Measurements from ENCODE around the gene ATP6V0A4.

Gene ATP6V0A4

GRCh38 chr7:138797715-138798320 is at the start of gene ATP6V0A4, which contains the start of gene TMEM213:
ATP6V0A4 (minus strand) TSS chr7:138798196; CDS start chr7:138771247, 26,949 bp downstream.
TMEM213 (plus strand) TSS chr7:138797994; CDS start chr7:138798105, 111 bp downstream.
- Histone ChIP-seq H3K27ac (ENCODE audit: low read length) (no peak within 1 kb of the TSS), H3K36me3 (ENCODE audit: control insufficient read depth in 2 of 2, insufficient read depth in 2 of 2, low read length in 2 of 2) (no peaks in the 10 kb centered on the region), H3K4me3 (ENCODE audit: low read length in 2 of 2) (no peak within 1 kb of the TSS), H3K9ac (ENCODE audit: low read length in 2 of 2) (no peak within 1 kb of the TSS), H3K4me1 (ENCODE audit: control insufficient read depth, insufficient read depth, low read length) (no peaks in the 10 kb centered on the region), H3K27me3 (ENCODE audit: control insufficient read depth in 1 of 2, insufficient read depth in 2 of 2, low read length in 2 of 2) (peaks cover 0 to 3% of the 10 kb centered on the region in 2 donors), H3K9me3 (ENCODE audit: control insufficient read depth in 2 of 2, low read length in 2 of 2) (no peaks in the 10 kb centered on the region)

DNA sequence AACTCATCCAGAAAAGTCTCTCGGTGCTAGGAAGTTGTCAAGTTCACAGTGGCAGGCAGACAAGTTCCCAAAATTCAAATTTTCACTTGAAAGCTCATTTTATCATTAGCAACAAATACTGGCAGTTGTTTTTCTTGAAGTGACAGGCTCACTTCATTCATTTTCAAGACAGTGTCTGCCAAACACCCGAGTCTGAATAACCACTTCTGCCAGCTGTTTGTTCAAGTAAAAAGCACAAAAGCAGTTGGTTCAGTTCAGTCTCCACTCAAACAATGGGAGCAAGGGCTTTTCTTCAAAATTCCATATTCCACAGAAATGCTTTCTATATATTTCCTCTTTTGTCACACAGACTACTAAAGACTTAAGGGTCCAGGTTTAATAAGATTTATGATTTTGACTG is 47.7 kb upstream of the ATP6V0A4 start:
- H3K9ac ChIP-seq (ENCODE audit: low read length in 2 of 2) = no peak overlapping the region
- H3K9me3 ChIP-seq (ENCODE audit: control insufficient read depth in 2 of 2, low read length in 2 of 2) = no peaks in the 10 kb centered on the region
- no peaks in the 10 kb centered on the region for H3K27me3 ChIP-seq (ENCODE audit: control insufficient read depth in 1 of 2, insufficient read depth in 2 of 2, low read length in 2 of 2)
- H3K36me3 ChIP-seq (ENCODE audit: control insufficient read depth in 2 of 2, insufficient read depth in 2 of 2, low read length in 2 of 2) = peaks cover 0 to 3% of the 10 kb centered on the region in 2 donors
- no peak overlapping the region for H3K4me3 ChIP-seq (ENCODE audit: low read length in 2 of 2)
- H3K4me1 ChIP-seq (ENCODE audit: control insufficient read depth, insufficient read depth, low read length) = no peaks in the 10 kb centered on the region
- no peak overlapping the region for H3K27ac ChIP-seq (ENCODE audit: low read length)

DNA sequence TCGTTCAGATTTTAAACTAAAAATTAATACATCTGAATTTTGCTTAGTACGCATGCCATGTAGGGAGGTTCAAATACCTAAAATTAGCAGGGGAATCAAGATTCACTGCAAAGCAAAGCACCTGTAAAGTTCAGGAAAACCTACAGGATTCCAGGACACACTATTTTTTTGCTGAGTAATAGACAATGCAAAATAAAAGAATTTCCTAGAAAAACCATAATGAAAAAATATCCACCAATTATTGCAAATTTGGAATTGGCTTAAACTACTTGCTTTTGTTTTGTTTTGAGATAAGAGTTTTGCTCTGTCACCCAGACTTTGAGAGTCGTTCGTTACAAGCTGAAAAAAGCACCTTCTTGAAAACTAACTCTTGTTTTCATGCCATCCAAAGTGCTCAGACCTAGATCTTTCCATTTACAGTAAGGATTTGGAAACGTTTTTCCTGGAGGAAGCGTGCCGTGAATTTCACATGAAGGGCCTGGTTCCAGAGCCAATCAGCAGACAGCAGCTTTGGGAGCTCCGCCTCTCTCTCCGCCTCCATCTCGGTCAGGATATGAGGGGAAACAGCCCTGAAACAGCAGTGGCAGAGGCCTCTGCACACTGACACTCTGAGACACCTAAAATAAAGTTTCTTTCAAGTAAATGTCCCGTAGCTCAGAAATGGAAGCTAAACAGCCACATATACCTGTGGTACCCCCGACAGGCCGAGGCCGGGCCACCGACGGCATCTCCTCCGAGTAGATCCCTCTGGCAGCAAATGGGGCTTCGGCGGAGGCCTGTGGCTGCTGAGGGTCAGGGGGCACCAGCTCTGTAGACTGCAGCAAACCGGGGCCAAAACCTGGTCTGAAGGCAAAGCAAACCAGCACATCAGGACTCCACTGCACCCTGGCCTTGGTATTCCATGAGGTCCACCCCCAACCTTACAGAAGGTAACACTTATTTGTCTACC is 45.9 kb upstream of the ATP6V0A4 start:
- no peaks in the 10 kb centered on the region for H3K27me3 ChIP-seq (ENCODE audit: control insufficient read depth in 1 of 2, insufficient read depth in 2 of 2, low read length in 2 of 2)
- no peaks in the 10 kb centered on the region for H3K36me3 ChIP-seq (ENCODE audit: control insufficient read depth in 2 of 2, insufficient read depth in 2 of 2, low read length in 2 of 2)
- no peak overlapping the region for H3K27ac ChIP-seq (ENCODE audit: low read length)
- no peak overlapping the region for H3K9ac ChIP-seq (ENCODE audit: low read length in 2 of 2)
- no peaks in the 10 kb centered on the region for H3K9me3 ChIP-seq (ENCODE audit: control insufficient read depth in 2 of 2, low read length in 2 of 2)
- no peak overlapping the region for H3K4me3 ChIP-seq (ENCODE audit: low read length in 2 of 2)
- H3K4me1 ChIP-seq (ENCODE audit: control insufficient read depth, insufficient read depth, low read length) = no peaks in the 10 kb centered on the region

GRCh38 chr7:138842111-138842510 is 44.1 kb upstream of the ATP6V0A4 start:
- Histone ChIP-seq H3K4me1 (ENCODE audit: control insufficient read depth, insufficient read depth, low read length) (no peaks in the 10 kb centered on the region), H3K9me3 (ENCODE audit: control insufficient read depth in 2 of 2, low read length in 2 of 2) (no peaks in the 10 kb centered on the region), H3K27me3 (ENCODE audit: control insufficient read depth in 1 of 2, insufficient read depth in 2 of 2, low read length in 2 of 2) (no peaks in the 10 kb centered on the region), H3K4me3 (ENCODE audit: low read length in 2 of 2) (no peak overlapping the region), H3K9ac (ENCODE audit: low read length in 2 of 2) (no peak overlapping the region), H3K36me3 (ENCODE audit: control insufficient read depth in 2 of 2, insufficient read depth in 2 of 2, low read length in 2 of 2) (peaks cover 0 to 2% of the 10 kb centered on the region in 2 donors), H3K27ac (ENCODE audit: low read length) (no peak overlapping the region)

DNA sequence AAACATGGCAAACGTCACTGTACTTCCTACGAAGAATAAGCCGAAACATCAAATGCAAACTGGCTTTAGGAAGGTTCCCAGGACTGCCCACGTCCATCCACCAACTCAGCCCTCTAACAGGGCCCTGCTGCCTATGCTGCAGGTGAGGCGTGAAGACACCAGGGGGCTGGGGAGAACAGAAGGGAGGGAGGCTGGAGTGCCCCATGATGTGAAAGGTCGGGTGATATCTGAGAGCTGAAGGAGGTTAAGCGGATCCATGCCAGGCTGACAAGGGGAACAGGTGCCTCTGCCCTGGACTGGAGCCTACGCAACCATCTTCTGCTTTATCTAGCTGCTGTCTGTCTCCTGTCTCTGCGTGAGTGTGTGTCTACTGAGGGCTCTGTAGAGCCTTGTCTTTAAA is 40.2 kb upstream of the ATP6V0A4 start:
- Histone ChIP-seq H3K4me3 (ENCODE audit: low read length in 2 of 2) (no peak overlapping the region), H3K9me3 (ENCODE audit: control insufficient read depth in 2 of 2, low read length in 2 of 2) (no peaks in the 10 kb centered on the region), H3K27ac (ENCODE audit: low read length) (no peak overlapping the region), H3K9ac (ENCODE audit: low read length in 2 of 2) (no peak overlapping the region), H3K4me1 (ENCODE audit: control insufficient read depth, insufficient read depth, low read length) (no peaks in the 10 kb centered on the region), H3K36me3 (ENCODE audit: control insufficient read depth in 2 of 2, insufficient read depth in 2 of 2, low read length in 2 of 2) (peaks cover 0 to 5% of the 10 kb centered on the region in 2 donors), H3K27me3 (ENCODE audit: control insufficient read depth in 1 of 2, insufficient read depth in 2 of 2, low read length in 2 of 2) (no peaks in the 10 kb centered on the region)

DNA sequence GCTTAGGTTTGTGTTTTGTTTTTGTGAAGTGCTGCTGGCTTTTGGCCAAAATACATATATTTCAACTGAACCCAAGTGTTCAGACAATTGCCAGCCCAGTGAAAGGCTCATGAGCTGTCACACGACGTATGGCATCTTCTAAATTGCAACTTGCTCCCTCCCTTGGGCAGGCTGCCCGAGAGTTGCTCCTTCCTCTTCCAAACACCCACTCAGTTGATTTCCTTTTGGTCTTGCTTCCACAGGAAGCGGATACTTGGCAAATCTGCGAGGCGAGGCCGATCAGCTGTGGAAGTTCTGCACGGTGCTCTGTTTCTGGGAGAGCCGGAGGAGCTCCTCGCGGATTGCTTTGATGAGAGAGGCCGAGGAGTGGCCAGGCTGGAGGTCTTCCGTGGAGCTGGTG is 39.6 kb upstream of the ATP6V0A4 start:
- H3K27me3 ChIP-seq (ENCODE audit: control insufficient read depth in 1 of 2, insufficient read depth in 2 of 2, low read length in 2 of 2) = no peaks in the 10 kb centered on the region
- H3K36me3 ChIP-seq (ENCODE audit: control insufficient read depth in 2 of 2, insufficient read depth in 2 of 2, low read length in 2 of 2) = peaks cover 0 to 5% of the 10 kb centered on the region in 2 donors
- H3K27ac ChIP-seq (ENCODE audit: low read length) = no peak overlapping the region
- H3K9ac ChIP-seq (ENCODE audit: low read length in 2 of 2) = no peak overlapping the region
- H3K4me3 ChIP-seq (ENCODE audit: low read length in 2 of 2) = no peak overlapping the region
- H3K4me1 ChIP-seq (ENCODE audit: control insufficient read depth, insufficient read depth, low read length) = no peaks in the 10 kb centered on the region
- H3K9me3 ChIP-seq (ENCODE audit: control insufficient read depth in 2 of 2, low read length in 2 of 2) = no peaks in the 10 kb centered on the region

DNA sequence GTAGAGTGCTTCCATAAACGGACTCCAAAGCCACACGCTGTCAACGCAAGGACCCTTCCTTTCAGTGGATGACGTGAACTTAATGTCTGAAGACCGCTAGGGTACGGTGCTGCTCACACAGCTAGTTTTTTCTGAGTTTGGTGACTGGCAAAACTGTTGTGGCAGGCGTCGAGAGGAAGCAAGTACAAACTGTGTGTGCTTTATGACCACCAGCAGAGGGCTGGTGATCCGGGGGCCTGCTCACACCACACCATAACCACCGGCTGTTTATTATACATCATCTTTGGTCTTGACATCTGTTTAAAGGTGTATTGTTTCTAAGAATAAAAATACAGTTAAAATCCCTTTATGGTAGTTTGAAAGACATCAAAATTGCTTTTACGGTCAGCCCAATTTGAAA is 37.1 kb upstream of the ATP6V0A4 start:
- Histone ChIP-seq H3K9ac (ENCODE audit: low read length in 2 of 2) (no peak overlapping the region), H3K9me3 (ENCODE audit: control insufficient read depth in 2 of 2, low read length in 2 of 2) (no peaks in the 10 kb centered on the region), H3K27me3 (ENCODE audit: control insufficient read depth in 1 of 2, insufficient read depth in 2 of 2, low read length in 2 of 2) (no peaks in the 10 kb centered on the region), H3K4me1 (ENCODE audit: control insufficient read depth, insufficient read depth, low read length) (no peaks in the 10 kb centered on the region), H3K4me3 (ENCODE audit: low read length in 2 of 2) (no peak overlapping the region), H3K27ac (ENCODE audit: low read length) (no peak overlapping the region), H3K36me3 (ENCODE audit: control insufficient read depth in 2 of 2, insufficient read depth in 2 of 2, low read length in 2 of 2) (peaks cover 0 to 5% of the 10 kb centered on the region in 2 donors)

- Histone ChIP-seq H3K9ac (ENCODE audit: low read length in 2 of 2) (no peak overlapping the region), H3K27me3 (ENCODE audit: control insufficient read depth in 1 of 2, insufficient read depth in 2 of 2, low read length in 2 of 2) (no peaks in the 10 kb centered on the region), H3K4me3 (ENCODE audit: low read length in 2 of 2) (no peak overlapping the region), H3K4me1 (ENCODE audit: control insufficient read depth, insufficient read depth, low read length) (no peaks in the 10 kb centered on the region), H3K9me3 (ENCODE audit: control insufficient read depth in 2 of 2, low read length in 2 of 2) (no peaks in the 10 kb centered on the region), H3K27ac (ENCODE audit: low read length) (no peak overlapping the region), H3K36me3 (ENCODE audit: control insufficient read depth in 2 of 2, insufficient read depth in 2 of 2, low read length in 2 of 2) (peaks cover 0 to 5% of the 10 kb centered on the region in 2 donors)
These were observed 36.6 kb upstream of the ATP6V0A4 start for GRCh38 chr7:138834583-138834982.

- Histone ChIP-seq H3K9ac (ENCODE audit: low read length in 2 of 2) (no peak overlapping the region), H3K4me3 (ENCODE audit: low read length in 2 of 2) (no peak overlapping the region), H3K4me1 (ENCODE audit: control insufficient read depth, insufficient read depth, low read length) (no peaks in the 10 kb centered on the region), H3K27me3 (ENCODE audit: control insufficient read depth in 1 of 2, insufficient read depth in 2 of 2, low read length in 2 of 2) (no peaks in the 10 kb centered on the region), H3K36me3 (ENCODE audit: control insufficient read depth in 2 of 2, insufficient read depth in 2 of 2, low read length in 2 of 2) (peaks cover 0 to 5% of the 10 kb centered on the region in 2 donors), H3K9me3 (ENCODE audit: control insufficient read depth in 2 of 2, low read length in 2 of 2) (no peaks in the 10 kb centered on the region), H3K27ac (ENCODE audit: low read length) (no peak overlapping the region)
These were observed 35.6 kb upstream of the ATP6V0A4 start for GRCh38 chr7:138833596-138833995.

DNA sequence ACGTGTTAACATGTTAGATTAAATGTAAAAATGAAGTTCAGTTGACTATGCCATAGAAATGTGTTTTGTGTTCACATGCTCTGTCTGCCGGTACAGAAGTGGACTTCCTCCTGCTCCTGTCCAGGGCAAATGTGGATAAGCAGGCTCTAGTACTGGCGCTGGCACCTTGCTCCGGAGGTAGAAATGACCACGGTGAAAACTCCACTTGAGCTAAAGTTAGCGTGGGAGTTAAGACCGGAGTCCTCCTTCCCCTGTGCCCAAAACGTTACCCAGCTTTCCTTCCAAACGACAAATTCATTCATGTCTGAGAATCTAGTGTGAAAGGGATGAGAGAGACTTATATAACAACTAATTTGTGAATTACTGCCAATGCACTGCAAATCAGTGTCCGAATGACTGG is 35.0 kb upstream of the ATP6V0A4 start:
- Histone ChIP-seq H3K9ac (ENCODE audit: low read length in 2 of 2) (no peak overlapping the region), H3K4me3 (ENCODE audit: low read length in 2 of 2) (no peak overlapping the region), H3K36me3 (ENCODE audit: control insufficient read depth in 2 of 2, insufficient read depth in 2 of 2, low read length in 2 of 2) (peaks cover 0 to 5% of the 10 kb centered on the region in 2 donors), H3K4me1 (ENCODE audit: control insufficient read depth, insufficient read depth, low read length) (no peaks in the 10 kb centered on the region), H3K9me3 (ENCODE audit: control insufficient read depth in 2 of 2, low read length in 2 of 2) (no peaks in the 10 kb centered on the region), H3K27ac (ENCODE audit: low read length) (no peak overlapping the region), H3K27me3 (ENCODE audit: control insufficient read depth in 1 of 2, insufficient read depth in 2 of 2, low read length in 2 of 2) (no peaks in the 10 kb centered on the region)

DNA sequence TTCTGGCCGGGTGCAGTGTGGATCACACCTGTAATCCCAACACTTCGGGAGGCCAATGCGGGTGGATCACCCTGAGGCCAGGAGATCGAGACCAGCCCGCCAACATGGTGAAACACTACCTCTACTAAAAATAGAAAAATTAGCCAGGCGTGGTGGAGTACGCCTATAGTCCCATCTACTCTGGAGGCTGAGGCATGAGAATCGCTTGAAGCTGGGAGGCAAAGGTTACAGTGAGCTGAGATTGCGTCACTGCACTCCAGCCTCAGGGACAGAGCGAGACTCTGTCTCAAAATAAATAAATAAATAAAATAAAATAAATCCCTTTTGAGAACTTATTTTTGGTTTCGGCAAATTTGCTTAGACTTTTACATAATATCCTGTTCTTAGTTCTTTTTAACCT is 31.3 kb upstream of the ATP6V0A4 start:
- H3K4me1 ChIP-seq (ENCODE audit: control insufficient read depth, insufficient read depth, low read length) = no peaks in the 10 kb centered on the region
- no peak overlapping the region for H3K9ac ChIP-seq (ENCODE audit: low read length in 2 of 2)
- no peaks in the 10 kb centered on the region for H3K27me3 ChIP-seq (ENCODE audit: control insufficient read depth in 1 of 2, insufficient read depth in 2 of 2, low read length in 2 of 2)
- H3K9me3 ChIP-seq (ENCODE audit: control insufficient read depth in 2 of 2, low read length in 2 of 2) = peaks cover 0 to 3% of the 10 kb centered on the region in 2 donors
- no peaks in the 10 kb centered on the region for H3K36me3 ChIP-seq (ENCODE audit: control insufficient read depth in 2 of 2, insufficient read depth in 2 of 2, low read length in 2 of 2)
- H3K27ac ChIP-seq (ENCODE audit: low read length) = no peak overlapping the region
- H3K4me3 ChIP-seq (ENCODE audit: low read length in 2 of 2) = no peak overlapping the region
